Stimulated activated CD4-positive, alpha-beta T cell treated with anti-CD3 and anti-CD28 coated beads, Interleukin-12 subunit alpha, Interleukin-12 subunit beta, amount 100 ng/mL, for 24 hours (primary cell): ENCODE measurements around the gene IL5RA.

ENCODE experiments used
- DNase-seq, 2 experiments: peaks; one replicate each; pipeline ENCODE4 v3.0.0-alpha.2; 2020; ENCODE audit warnings: low read depth in 2 of 2

IL5RA gene

DNA sequence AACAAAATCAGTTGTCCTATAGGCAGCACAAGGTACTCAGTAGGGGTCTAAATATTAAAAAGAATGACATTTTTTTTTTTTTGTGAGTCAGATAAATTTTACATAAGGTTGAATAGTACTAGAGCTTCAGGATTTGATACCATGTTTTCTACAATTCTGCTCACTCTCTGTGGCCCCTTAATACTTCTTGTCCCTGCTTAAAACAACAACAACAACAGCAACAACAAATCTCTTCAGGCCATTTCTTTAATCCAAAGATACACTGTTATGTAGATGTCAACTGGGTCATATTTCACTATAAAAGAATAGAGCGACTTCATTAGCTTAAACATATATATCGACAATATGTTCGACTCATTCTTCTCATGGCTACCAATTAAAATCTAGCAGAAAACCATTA, 3.0 kb downstream of the IL5RA start:
- DNase-seq, result no peak

DNA sequence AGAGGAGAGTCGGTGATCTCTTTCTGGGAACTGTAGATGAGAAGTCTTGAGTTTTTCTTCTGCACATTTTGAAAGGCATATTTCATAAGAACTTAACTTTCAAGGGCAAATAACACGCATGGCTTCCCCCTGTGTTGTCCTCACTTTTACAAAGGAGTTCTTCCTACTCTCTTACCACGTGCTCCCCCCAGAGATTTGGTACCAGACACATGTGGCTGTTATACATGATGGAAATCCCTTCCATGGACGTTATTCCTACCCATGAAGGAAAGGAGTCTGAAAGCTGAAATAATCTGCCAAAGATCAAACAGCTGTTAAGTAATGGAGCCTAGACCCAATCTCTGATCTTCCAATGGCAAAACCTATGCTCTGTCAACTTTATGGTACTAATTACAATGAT, 4.4 kb downstream of the IL5RA start:
- no peak for DNase-seq

- DNase-seq, result no peak
Measured at GRCh38 chr3:3105246-3105645, 4.9 kb downstream of the IL5RA start.

GRCh38 chr3:3102751-3103150, 7.4 kb downstream of the IL5RA start:
- no peak for DNase-seq

- DNase-seq, result no peak
Measured at GRCh38 chr3:3101660-3102458, 8.3 kb downstream of the IL5RA start.

GRCh38 chr3:3097958-3098357, 12.2 kb downstream of the IL5RA start:
- no peak for DNase-seq

DNA sequence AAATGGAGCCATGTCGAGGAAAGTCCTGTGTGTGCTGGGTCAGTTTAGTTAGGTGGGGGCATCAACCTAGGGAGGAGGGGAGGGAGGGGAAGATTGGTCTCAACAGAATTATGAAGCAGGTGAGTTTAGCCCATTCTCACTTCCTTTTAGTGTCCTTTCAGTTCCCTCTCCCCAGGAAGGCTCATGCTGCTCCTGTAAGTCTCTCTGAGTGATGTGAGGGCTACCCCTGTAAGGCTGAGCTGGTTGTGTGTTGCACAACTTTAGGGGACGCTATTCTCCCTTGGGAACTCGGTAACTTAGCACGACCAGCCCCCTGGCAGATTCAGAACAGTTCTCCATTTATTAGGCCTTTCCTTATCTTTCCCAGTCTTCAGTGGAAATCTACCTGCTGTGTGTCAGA, 21.2 kb downstream of the IL5RA start:
- DNase-seq, result no peak

- DNase-seq, result no peak
Measured at GRCh38 chr3:3087716-3088465, 22.3 kb downstream of the IL5RA start.

GRCh38 chr3:3087279-3087678, 22.9 kb downstream of the IL5RA start:
- DNase-seq, result no peak

GRCh38 chr3:3086239-3086638, 23.9 kb downstream of the IL5RA start:
- DNase-seq, result no peak

DNA sequence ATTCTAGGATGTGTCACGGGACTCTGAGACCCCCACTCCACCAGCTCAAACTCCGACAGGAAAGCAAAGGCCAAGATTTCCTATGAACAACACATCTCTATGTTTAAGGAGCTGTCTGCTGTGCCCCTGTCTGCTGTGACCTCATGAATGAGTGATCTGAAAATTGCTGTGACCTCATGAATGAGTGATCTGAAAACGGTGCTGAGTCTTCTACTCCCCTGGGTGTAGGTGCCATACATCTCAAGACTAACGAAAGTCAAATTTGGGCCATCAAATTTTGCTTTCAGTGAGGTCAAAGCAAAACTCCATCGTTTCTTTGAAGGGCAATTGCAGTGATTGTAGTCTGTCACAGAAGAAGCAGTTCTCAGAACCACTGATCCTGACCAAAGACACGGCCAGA, 24.4 kb downstream of the IL5RA start:
- DNase-seq, result no peak

DNA sequence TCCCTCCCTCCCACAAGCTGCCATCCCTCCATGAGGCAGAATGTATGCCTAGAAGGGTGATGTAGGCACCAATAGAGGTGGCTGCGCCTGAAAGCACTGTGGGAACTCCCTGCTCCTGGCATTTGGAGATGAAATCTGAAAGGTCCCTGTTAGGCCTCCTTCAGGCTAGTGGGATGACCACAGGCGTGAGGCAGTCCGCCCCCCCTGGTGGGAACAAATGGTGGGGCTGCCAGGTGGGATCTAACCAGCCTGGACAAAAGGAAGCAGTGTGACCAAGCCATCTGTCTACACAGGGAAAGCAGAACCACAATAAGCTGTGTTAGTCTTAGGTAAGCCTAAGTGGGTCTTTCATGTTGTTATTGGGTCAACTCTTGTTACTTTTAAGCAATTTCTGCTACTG, 25.3 kb downstream of the IL5RA start:
- no peak for DNase-seq

DNA sequence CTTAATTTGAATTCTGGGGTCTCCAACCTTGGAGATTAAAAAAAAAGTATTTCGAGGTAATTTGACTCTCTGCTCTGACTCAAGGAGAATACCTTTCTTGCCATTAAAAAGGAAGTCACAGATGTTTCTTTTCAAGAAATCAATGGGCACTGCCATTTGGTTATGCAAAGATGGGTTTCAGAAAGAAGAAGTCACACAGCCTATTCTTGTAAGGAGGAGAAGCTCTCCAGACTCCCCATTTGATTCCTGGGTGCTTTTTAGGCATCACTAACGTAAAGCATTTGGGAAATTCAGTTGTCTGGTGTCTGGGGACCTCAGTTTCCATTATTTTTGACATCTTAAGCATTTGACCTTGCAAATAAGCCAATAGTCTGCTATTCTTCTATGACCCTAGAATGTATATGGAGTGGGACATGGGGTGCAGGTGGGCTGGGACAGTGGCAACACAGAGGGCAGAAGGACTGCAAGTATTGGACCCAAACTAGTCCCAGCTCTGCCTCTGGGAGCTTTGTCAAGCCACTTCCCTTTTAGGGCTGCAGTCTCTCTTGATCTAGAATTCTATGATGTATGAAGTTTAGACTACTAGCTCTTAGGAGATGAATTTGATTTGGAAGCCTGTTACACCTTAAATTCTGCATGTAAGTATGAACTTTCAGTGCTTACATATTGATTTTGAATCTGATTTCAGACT, 27.8 kb downstream of the IL5RA start:
- no peak for DNase-seq

GRCh38 chr3:3081381-3082233, 28.6 kb downstream of the IL5RA start:
- no peak for DNase-seq

DNA sequence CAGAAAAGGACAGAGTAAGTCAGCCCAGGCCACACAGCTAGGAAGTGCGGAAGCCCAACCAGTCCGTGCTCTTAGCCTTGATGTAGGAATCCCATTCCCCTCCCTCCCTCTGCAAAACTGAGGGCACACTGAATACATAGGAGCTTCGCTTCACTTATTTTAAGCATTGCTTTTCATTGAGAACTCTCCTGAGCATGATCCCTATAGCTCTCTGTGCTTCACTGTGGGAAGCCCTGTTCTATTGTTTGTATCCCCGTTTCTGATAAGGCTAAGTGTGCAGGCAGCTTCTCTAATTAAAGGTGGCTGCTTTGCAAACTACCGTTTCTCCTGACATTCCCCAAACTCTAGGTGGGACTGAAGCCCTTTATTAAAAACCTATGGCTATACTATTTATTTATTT, 29.9 kb downstream of the IL5RA start:
- no peak for DNase-seq

DNA sequence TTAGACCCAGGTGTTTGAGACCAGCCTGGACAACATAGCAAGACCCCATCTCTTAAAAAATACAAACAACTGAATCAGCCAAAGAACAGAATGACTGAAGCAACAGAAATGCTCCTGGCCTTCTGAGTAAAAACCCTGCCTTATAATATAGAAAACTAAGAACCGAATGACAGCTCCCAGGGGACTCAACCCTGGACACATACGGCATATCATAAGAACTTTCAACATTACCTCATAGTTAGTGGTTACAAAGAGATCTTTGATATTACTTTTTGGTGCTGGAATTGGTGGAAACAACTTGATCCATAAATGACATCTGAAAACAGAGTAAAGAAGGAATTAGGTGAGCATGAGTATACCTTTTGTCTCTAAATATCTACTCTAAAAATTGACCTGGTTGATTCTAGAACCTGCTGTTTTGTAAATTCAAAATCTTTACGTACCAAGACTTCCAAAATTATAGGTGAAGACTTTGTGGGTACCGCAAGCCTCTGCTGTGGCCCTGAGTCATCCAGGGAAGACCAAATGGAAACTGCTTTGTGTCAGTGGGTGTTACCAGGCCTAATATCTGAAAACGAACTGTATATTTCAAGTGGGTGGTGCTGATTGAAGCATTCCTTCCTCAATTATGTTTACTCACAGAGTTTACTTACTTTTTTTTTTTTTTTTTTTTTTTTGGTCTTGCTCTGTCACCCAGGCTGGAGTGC, 35.5 kb downstream of the IL5RA start:
- DNase-seq, result no peak

DNA sequence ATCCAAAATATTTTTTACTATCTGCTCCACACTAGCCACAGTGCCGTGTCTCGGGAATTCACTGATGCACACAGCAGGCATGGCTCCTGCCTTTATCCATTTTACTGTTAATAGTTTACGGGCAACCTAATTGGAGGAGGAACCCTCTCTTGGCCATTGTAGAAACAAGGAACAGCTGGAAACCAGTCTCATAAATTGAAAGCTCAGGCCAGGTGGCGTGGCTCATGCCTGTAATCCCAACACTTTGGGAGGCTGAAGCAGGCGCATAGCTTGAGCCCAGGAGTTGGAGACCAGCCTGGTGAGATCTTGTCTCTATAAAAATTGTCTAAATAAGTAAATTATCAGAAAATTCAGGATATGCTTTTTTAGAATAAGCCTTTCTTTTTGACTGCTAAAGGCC, 39.0 kb downstream of the IL5RA start:
- DNase-seq, result no peak

- DNase-seq, result no peak
Measured at GRCh38 chr3:3069723-3070122, 40.5 kb downstream of the IL5RA start.

DNA sequence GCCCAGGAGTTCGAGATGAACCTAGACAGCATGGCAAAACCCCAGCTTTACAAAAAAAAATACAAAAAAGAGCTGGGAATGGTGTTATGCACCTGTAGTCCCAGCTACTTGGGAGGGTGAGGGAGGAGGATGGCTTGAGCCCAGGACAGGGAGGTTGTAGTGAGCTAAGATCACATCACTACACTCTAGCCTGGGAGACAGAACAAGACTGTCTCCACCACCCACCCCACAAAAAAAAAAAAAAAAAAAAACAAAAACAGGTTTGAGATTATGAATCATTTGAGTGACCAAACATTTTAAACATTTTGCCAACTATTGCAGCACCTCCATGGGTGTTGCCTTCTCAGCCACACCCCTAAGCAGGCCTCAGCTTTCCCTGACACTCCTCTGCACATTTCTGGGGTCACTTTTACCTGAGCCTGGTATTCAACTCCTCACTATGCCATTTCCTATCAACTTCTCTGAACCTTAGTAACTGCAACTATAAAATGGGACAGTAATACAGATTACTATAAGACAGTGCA, 41.8 kb downstream of the IL5RA start:
- no peak for DNase-seq

DNA sequence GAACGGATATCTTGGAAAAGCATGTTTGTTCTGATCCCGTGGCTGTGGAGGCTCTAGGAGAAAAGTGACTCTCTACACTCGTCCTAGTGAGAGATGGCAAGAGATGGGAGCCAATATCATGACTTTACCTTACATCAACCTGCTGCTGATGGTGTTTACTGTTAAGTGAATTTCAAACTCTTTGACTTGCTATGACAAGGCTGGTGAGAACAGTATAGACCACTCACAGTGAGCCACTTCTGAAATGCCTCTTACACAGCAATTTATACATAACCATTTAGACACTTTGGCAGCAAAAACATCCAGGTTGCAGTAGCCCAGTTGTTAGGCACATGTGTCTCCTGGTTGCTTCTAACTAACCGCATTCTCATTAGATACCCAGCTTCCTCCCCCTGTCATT, 43.3 kb downstream of the IL5RA start:
- DNase-seq, result no peak

DNA sequence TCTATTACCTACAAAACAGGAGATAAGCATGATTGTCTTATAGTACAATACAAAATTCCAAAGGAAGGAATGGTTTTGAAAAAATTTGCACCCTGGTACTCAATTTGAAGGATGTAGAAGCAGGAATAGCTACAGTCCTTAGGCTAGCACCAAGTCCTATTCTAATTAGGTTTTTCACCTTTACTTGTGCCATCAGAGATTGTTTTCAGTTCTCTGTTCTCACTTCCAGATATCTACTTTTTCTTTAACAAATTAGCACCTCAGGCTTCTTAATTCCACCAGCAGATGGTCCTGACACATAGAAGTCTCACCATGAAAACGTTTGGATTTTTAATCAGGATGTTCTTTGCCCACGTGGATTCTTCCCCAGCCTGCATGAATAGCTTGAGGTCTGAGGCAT, 43.8 kb downstream of the IL5RA start:
- no peak for DNase-seq
